Measurements from ENCODE around the gene C1orf50.

C1orf50 gene

DNA sequence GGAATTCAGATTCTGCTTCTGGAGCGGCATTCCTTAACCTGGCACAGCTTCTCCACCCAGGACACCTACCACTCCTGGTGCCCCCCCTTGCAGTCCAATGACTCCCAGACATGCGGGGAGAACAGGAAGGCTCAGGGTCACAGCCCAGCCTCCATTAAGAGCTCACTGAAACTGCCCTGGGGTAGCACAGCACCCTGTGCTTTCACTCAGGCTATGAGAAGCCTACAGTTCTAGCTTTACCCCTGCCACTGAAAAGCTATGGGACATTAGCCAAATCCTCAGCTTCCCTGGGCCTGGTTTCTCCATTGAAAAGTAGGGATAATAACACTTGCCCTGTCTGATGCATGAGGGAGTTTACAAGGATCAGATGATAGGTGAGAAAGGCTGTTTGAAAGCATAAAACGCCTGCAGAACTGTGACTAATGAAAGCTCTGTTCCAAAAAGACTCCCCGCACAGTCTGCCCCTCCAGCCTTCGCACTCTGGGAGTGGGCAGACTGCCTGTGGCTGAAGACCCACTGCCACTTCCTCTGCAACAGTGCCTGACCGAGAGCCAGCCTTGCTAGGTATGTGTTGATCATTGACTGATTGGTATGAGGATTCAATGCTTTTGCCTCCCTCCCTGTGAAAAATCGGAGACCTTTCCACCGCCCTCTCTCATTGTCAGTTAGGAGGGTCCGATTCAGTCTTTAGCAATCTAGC is 24.3 kb upstream of the C1orf50 start (continued):
- TF ChIP-seq, protein P1, sequence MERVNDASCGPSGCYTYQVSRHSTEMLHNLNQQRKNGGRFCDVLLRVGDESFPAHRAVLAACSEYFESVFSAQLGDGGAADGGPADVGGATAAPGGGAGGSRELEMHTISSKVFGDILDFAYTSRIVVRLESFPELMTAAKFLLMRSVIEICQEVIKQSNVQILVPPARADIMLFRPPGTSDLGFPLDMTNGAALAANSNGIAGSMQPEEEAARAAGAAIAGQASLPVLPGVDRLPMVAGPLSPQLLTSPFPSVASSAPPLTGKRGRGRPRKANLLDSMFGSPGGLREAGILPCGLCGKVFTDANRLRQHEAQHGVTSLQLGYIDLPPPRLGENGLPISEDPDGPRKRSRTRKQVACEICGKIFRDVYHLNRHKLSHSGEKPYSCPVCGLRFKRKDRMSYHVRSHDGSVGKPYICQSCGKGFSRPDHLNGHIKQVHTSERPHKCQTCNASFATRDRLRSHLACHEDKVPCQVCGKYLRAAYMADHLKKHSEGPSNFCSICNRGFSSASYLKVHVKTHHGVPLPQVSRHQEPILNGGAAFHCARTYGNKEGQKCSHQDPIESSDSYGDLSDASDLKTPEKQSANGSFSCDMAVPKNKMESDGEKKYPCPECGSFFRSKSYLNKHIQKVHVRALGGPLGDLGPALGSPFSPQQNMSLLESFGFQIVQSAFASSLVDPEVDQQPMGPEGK (CRISPR knock-in tag; IDR thresholded peaks at IDR 0.05; ENCODE audit: borderline replicate concordance): no peak
- TF ChIP-seq, protein P2, sequence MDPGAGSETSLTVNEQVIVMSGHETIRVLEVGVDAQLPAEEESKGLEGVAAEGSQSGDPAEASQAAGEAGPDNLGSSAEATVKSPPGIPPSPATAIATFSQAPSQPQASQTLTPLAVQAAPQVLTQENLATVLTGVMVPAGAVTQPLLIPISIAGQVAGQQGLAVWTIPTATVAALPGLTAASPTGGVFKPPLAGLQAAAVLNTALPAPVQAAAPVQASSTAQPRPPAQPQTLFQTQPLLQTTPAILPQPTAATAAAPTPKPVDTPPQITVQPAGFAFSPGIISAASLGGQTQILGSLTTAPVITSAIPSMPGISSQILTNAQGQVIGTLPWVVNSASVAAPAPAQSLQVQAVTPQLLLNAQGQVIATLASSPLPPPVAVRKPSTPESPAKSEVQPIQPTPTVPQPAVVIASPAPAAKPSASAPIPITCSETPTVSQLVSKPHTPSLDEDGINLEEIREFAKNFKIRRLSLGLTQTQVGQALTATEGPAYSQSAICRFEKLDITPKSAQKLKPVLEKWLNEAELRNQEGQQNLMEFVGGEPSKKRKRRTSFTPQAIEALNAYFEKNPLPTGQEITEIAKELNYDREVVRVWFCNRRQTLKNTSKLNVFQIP (CRISPR knock-in tag; IDR thresholded peaks at IDR 0.05; ENCODE audit: borderline replicate concordance, low read depth): no peak
- TF ChIP-seq GLIS3 (CRISPR knock-in tag; IDR thresholded peaks at IDR 0.05): no peak
- TF ChIP-seq SNAI2 (CRISPR knock-in tag; IDR thresholded peaks at IDR 0.05): no peak
- no peak for TF ChIP-seq ISL1 (CRISPR knock-in tag; IDR thresholded peaks at IDR 0.05)
- no peak for TF ChIP-seq ZNF70 (CRISPR knock-in tag; IDR thresholded peaks at IDR 0.05)

DNA sequence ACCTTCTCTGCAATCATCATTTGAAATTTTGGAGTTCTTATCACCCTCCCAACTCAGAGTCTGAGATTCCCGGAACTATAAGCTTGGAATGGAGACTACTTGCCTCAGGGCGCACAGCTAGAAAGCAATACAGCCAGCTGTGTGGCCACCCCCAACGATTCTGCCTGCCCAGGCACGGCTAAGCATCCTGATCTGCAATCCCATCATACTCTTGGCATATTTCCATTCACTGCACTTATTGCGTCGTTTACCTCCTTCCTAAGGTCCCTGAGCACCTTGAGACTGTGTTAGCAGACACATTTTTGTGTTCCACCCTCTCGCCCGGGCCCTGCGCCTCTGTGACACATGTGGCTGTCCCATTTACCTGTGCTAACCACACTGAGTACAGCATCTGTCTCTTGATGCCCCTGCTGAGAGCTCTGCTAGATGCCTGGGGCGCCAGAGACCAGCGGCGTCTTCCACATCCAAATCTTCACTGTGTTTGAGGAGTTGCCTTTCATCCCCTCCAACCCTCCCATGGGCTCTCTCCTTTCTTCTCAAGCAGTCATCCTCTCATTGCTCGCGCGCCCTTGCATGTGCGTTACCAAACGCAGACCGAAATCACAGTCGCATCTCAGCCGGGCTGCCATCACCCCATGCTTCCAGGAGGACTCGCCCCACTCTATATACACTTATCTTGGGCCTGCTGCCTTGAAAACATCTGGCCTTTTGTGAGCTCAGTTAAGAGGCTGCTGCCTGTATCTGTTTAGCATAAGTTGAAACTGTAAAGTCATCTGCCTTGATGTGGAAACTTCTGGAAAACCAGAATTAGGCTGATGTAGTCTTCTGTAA is 23.5 kb upstream of the C1orf50 start:
- ATAC-seq: no peak
- TF ChIP-seq, protein P3, sequence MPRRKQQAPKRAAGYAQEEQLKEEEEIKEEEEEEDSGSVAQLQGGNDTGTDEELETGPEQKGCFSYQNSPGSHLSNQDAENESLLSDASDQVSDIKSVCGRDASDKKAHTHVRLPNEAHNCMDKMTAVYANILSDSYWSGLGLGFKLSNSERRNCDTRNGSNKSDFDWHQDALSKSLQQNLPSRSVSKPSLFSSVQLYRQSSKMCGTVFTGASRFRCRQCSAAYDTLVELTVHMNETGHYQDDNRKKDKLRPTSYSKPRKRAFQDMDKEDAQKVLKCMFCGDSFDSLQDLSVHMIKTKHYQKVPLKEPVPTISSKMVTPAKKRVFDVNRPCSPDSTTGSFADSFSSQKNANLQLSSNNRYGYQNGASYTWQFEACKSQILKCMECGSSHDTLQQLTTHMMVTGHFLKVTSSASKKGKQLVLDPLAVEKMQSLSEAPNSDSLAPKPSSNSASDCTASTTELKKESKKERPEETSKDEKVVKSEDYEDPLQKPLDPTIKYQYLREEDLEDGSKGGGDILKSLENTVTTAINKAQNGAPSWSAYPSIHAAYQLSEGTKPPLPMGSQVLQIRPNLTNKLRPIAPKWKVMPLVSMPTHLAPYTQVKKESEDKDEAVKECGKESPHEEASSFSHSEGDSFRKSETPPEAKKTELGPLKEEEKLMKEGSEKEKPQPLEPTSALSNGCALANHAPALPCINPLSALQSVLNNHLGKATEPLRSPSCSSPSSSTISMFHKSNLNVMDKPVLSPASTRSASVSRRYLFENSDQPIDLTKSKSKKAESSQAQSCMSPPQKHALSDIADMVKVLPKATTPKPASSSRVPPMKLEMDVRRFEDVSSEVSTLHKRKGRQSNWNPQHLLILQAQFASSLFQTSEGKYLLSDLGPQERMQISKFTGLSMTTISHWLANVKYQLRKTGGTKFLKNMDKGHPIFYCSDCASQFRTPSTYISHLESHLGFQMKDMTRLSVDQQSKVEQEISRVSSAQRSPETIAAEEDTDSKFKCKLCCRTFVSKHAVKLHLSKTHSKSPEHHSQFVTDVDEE (CRISPR knock-in tag; IDR thresholded peaks at IDR 0.05): no peak
- TF ChIP-seq GLIS3 (CRISPR knock-in tag; IDR thresholded peaks at IDR 0.05): no peak

DNA sequence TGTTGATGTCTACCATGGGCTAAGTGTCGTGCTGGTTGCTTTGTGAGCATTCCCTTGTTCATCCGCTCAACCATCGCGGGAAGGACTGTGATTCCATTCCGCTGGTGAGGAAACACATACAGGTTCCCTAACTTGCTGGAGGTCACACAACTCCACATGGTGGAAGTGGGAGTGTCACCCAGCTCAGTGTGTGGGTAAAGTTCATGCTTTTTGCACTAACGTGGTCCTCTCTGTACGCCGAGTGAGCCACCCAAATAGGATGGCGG is 23.0 kb upstream of the C1orf50 start:
- no peak for ATAC-seq
- TF ChIP-seq, protein P4, sequence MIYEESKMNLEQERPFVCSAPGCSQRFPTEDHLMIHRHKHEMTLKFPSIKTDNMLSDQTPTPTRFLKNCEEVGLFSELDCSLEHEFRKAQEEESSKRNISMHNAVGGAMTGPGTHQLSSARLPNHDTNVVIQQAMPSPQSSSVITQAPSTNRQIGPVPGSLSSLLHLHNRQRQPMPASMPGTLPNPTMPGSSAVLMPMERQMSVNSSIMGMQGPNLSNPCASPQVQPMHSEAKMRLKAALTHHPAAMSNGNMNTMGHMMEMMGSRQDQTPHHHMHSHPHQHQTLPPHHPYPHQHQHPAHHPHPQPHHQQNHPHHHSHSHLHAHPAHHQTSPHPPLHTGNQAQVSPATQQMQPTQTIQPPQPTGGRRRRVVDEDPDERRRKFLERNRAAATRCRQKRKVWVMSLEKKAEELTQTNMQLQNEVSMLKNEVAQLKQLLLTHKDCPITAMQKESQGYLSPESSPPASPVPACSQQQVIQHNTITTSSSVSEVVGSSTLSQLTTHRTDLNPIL (CRISPR knock-in tag; IDR thresholded peaks at IDR 0.05; ENCODE audit: low read depth): no peak
- TF ChIP-seq ZC3H10 (CRISPR knock-in tag; IDR thresholded peaks at IDR 0.05): no peak
- no peak for TF ChIP-seq BACH2 (CRISPR knock-in tag; IDR thresholded peaks at IDR 0.05; ENCODE audit: borderline replicate concordance)
- no peak for TF ChIP-seq SNAI2 (CRISPR knock-in tag; IDR thresholded peaks at IDR 0.05)
- no peak for TF ChIP-seq PPARA (CRISPR knock-in tag; IDR thresholded peaks at IDR 0.05; ENCODE audit: borderline replicate concordance)
- TF ChIP-seq ZNF565 (CRISPR knock-in tag; conservative IDR thresholded peaks at IDR 0.05; ENCODE audit: low read depth): no peak
- TF ChIP-seq ARNTL (CRISPR knock-in tag; IDR thresholded peaks at IDR 0.05; ENCODE audit: borderline replicate concordance, low read depth): no peak
- no peak for TF ChIP-seq ISL1 (CRISPR knock-in tag; IDR thresholded peaks at IDR 0.05)
- TF ChIP-seq, protein P5, sequence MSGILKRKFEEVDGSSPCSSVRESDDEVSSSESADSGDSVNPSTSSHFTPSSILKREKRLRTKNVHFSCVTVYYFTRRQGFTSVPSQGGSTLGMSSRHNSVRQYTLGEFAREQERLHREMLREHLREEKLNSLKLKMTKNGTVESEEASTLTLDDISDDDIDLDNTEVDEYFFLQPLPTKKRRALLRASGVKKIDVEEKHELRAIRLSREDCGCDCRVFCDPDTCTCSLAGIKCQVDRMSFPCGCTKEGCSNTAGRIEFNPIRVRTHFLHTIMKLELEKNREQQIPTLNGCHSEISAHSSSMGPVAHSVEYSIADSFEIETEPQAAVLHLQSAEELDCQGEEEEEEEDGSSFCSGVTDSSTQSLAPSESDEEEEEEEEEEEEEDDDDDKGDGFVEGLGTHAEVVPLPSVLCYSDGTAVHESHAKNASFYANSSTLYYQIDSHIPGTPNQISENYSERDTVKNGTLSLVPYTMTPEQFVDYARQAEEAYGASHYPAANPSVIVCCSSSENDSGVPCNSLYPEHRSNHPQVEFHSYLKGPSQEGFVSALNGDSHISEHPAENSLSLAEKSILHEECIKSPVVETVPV (CRISPR knock-in tag; IDR thresholded peaks at IDR 0.05): no peak
- TF ChIP-seq ESRRG (CRISPR knock-in tag; IDR thresholded peaks at IDR 0.05): no peak
- no peak for TF ChIP-seq ZNF8 (CRISPR knock-in tag; IDR thresholded peaks at IDR 0.05)
- no peak for TF ChIP-seq GLIS3 (CRISPR knock-in tag; IDR thresholded peaks at IDR 0.05)

DNA sequence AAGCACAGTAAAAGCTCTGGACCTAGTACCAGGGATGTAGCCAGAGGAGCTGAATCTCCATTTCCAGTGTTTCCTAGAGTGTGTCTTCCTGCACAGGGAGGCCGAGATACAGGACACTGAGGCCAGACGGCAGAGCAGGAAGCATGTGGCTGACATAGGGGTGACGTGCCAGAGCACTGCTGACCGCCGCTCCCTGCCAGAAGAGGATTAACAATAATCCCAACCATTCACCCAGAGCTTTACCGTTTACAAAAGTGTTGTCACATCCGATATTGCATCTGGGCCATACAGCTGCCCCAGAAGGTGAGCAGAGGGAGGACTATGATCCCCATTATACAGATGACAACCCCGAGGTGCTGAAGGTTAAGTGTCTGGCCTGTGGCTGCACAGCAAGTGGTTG is 21.2 kb upstream of the C1orf50 start:
- no peak for ATAC-seq
- TF ChIP-seq ZNF8 (CRISPR knock-in tag; IDR thresholded peaks at IDR 0.05): no peak
- no peak for TF ChIP-seq ARNTL (CRISPR knock-in tag; IDR thresholded peaks at IDR 0.05; ENCODE audit: borderline replicate concordance, low read depth)
- no peak for TF ChIP-seq ESRRG (CRISPR knock-in tag; IDR thresholded peaks at IDR 0.05)
- TF ChIP-seq ZC3H10 (CRISPR knock-in tag; IDR thresholded peaks at IDR 0.05): no peak
- no peak for TF ChIP-seq ZFP3 (CRISPR knock-in tag; IDR thresholded peaks at IDR 0.05)
- no peak for TF ChIP-seq RARB (CRISPR knock-in tag; IDR thresholded peaks at IDR 0.05)
- TF ChIP-seq, protein P4 (CRISPR knock-in tag; IDR thresholded peaks at IDR 0.05; ENCODE audit: low read depth): no peak
- TF ChIP-seq BACH2 (CRISPR knock-in tag; IDR thresholded peaks at IDR 0.05; ENCODE audit: borderline replicate concordance): no peak
- no peak for TF ChIP-seq ISL1 (CRISPR knock-in tag; IDR thresholded peaks at IDR 0.05)
- TF ChIP-seq ZFP30 (CRISPR knock-in tag; IDR thresholded peaks at IDR 0.05): no peak
- TF ChIP-seq, protein P1 (CRISPR knock-in tag; IDR thresholded peaks at IDR 0.05; ENCODE audit: borderline replicate concordance): no peak
- no peak for TF ChIP-seq SNAI2 (CRISPR knock-in tag; IDR thresholded peaks at IDR 0.05)
